K562 (cell line): ENCODE measurements around the gene BCL2L15. TPM values are rescaled to one million over a fixed set of nuclear protein-coding genes. Genes with fewer than 3 reads are reported as not detected.

Source experiments
- ARID1B ChIP-seq: fragments of 450-650 bp; IDR thresholded peaks from 2 replicates; pipeline ENCODE4 v1.6.1; 2016; ENCODE audit warnings: antibody characterized with exemption, mild to moderate bottlenecking, inconsistent platforms
- CBFA2T2 ChIP-seq: fragments of 450-650 bp; conservative IDR thresholded peaks from 2 replicates; pipeline ENCODE4 v1.6.1; 2017; ENCODE audit warnings: mild to moderate bottlenecking
- CBFA2T3 ChIP-seq: fragments of 450-650 bp; IDR thresholded peaks from 2 replicates; pipeline ENCODE4 v1.6.1; 2017
- EHMT2 ChIP-seq: fragments of 450-650 bp; IDR thresholded peaks from 2 replicates; pipeline ENCODE4 v1.6.1; 2018; ENCODE audit warnings: antibody characterized with exemption
- FOSL1 ChIP-seq: fragments of 200-800 bp; sonication (Bioruptor generic); conservative IDR thresholded peaks from 2 replicates; pipeline ENCODE4 v1.6.1; 2016; ENCODE audit warnings: missing genetic modification characterization, missing compliant biosample characterization
- FOXK2 ChIP-seq, 2 experiments: fragments of 450-650 bp; IDR thresholded peaks in 1 of 2; conservative IDR thresholded peaks in 1 of 2; 2 replicates each; pipeline ENCODE4 v1.6.1; 2016; ENCODE audit warnings: low read depth in 2 of 2, mild to moderate bottlenecking in 1 of 2
- HDAC1 ChIP-seq, 2 experiments: fragments of 450-650 bp; IDR thresholded peaks; 2 replicates each; pipeline ENCODE4 v1.6.1; 2016 to 2017; ENCODE audit warnings: inconsistent platforms in 1 of 2, mild to moderate bottlenecking in 1 of 2, moderate library complexity in 1 of 2
- HNRNPLL ChIP-seq: fragments of 200-400 bp; formaldehyde crosslinking; IDR thresholded peaks from 2 replicates; pipeline ENCODE4 v1.6.1; 2017; ENCODE audit warnings: low read length, low read depth, mild to moderate bottlenecking; ENCODE audit not compliant: poor library complexity, severe bottlenecking
- JUND ChIP-seq, 2 experiments: IDR thresholded peaks; 2 replicates in 1 of 2; 3 replicates in 1 of 2; pipeline ENCODE4 v1.6.1; 2011; ENCODE audit warnings: borderline replicate concordance in 2 of 2, low read depth in 2 of 2, low read length in 2 of 2, improper control_type of control experiment in 1 of 2, missing biosample characterization in 1 of 2, missing genetic modification characterization in 1 of 2, missing genetic modification reagents in 1 of 2
- KDM1A ChIP-seq, 2 experiments: fragments of 450-650 bp; IDR thresholded peaks; 2 replicates each; pipeline ENCODE4 v1.6.1; 2016; ENCODE audit warnings: mild to moderate bottlenecking in 2 of 2
- MEIS2 ChIP-seq: fragments of 450-650 bp; IDR thresholded peaks from 2 replicates; pipeline ENCODE4 v1.6.1; 2014; ENCODE audit warnings: mild to moderate bottlenecking; ENCODE audit not compliant: partially characterized antibody
- NBN ChIP-seq: fragments of 450-650 bp; IDR thresholded peaks from 2 replicates; pipeline ENCODE4 v1.6.1; 2016; ENCODE audit warnings: low read depth, mild to moderate bottlenecking
- NR2C1 ChIP-seq, 2 experiments: fragments of 450-650 bp; IDR thresholded peaks; 2 replicates each; pipeline ENCODE4 v1.6.1; 2017; ENCODE audit warnings: mild to moderate bottlenecking in 2 of 2, antibody characterized with exemption in 1 of 2, inconsistent platforms in 1 of 2, missing compliant biosample characterization in 1 of 2, missing genetic modification characterization in 1 of 2
- NR3C1 ChIP-seq: sonication (generic); formaldehyde crosslinking; IDR thresholded peaks from 2 replicates; pipeline ENCODE4 v1.8.1; 2022; ENCODE audit warnings: missing genetic modification reagents
- PHB2 ChIP-seq: fragments of 450-650 bp; IDR thresholded peaks from 2 replicates; pipeline ENCODE4 v1.6.1; 2017; ENCODE audit warnings: low read depth
- SMARCA4 ChIP-seq: fragments of 450-650 bp; IDR thresholded peaks from 2 replicates; pipeline ENCODE4 v1.6.1; 2016
- SMARCE1 ChIP-seq: fragments of 450-650 bp; IDR thresholded peaks from 2 replicates; pipeline ENCODE4 v1.7.1; 2016; ENCODE audit warnings: mild to moderate bottlenecking
- TAL1 ChIP-seq: fragments of 450-650 bp; IDR thresholded peaks from 2 replicates; pipeline ENCODE4 v1.6.1; 2016; ENCODE audit warnings: mild to moderate bottlenecking
- TCF3 ChIP-seq: sonication (generic); formaldehyde crosslinking; IDR thresholded peaks from 2 replicates; pipeline ENCODE4 v1.4.0; 2020; ENCODE audit warnings: mild to moderate bottlenecking, missing genetic modification reagents
- TCF7 ChIP-seq: sonication (generic); IDR thresholded peaks from 2 replicates; pipeline ENCODE4 v1.6.1; 2016; ENCODE audit warnings: antibody characterized with exemption, borderline replicate concordance
- ZBTB8A ChIP-seq: fragments of 450-650 bp; IDR thresholded peaks from 2 replicates; pipeline ENCODE4 v1.6.1; 2018; ENCODE audit warnings: mild to moderate bottlenecking, moderate library complexity; ENCODE audit not compliant: partially characterized antibody
- ZFP30 ChIP-seq: fragments of 250-450 bp; sonication (Bioruptor Pico); IDR thresholded peaks from 2 replicates; pipeline ENCODE4 v1.8.0; 2022; ENCODE audit warnings: moderate library complexity, mild to moderate bottlenecking, inconsistent platforms, borderline replicate concordance
- ZFP36 ChIP-seq: fragments of 150-350 bp; IDR thresholded peaks from 2 replicates; pipeline ENCODE4 v1.6.1; 2018; ENCODE audit warnings: low read length, low read depth; ENCODE audit not compliant: partially characterized antibody
- ZFPM2 ChIP-seq: fragments of 250-450 bp; sonication (Bioruptor Pico); IDR thresholded peaks from 2 replicates; pipeline ENCODE4 v1.5.1; 2022; ENCODE audit warnings: mild to moderate bottlenecking
- ZNF282 ChIP-seq: sonication (generic); formaldehyde crosslinking; IDR thresholded peaks from 2 replicates; pipeline ENCODE4 v1.8.1; 2023; ENCODE audit warnings: missing genetic modification reagents
- polyA plus RNA-seq, 8 experiments: library from polyadenylated mRNA; depleted of rRNA in 4 of 8; stranded (reverse) in 5 of 8; unstranded in 3 of 8; fragments of >200 nt; fragmentation: Nextera tagmentation in 2 of 8; fragmentation: Illumina TruSeq in 1 of 8; extraction: Ambion mirVana in 2 of 8; extraction: Trizol in 1 of 8; gene quantifications; 2 replicates each; pipeline versions ENCODE4 v1.2.1 to v1.2.3, GENCODE V29; 2011 to 2014; ENCODE audit warnings: inconsistent platforms in 1 of 8, missing spikeins in 1 of 8
- total RNA-seq, 7 experiments: library from RNA; depleted of rRNA in 6 of 7; stranded (reverse); fragments of >200 nt in 6 of 7; fragmentation: Illumina TruSeq in 2 of 7; extraction: Trizol in 2 of 7; gene quantifications; 2 replicates each; pipeline versions ENCODE4 v1.2.1 to v1.2.3, GENCODE V29; 2011 to 2021; ENCODE audit warnings: low replicate concordance in 1 of 7
- TF ChIP-seq, protein P1 (sequence below): fragments of 450-650 bp; IDR thresholded peaks from 2 replicates; pipeline ENCODE4 v1.6.1; 2017; ENCODE audit warnings: antibody characterized with exemption
- TF ChIP-seq, protein P2 (sequence below), 2 experiments: fragments of 450-650 bp in 1 of 2; sonication (generic) in 1 of 2; formaldehyde crosslinking in 1 of 2; IDR thresholded peaks in 1 of 2; conservative IDR thresholded peaks in 1 of 2; 2 replicates each; pipeline versions ENCODE4 v1.6.1 to v1.8.1; 2016 to 2023; ENCODE audit warnings: mild to moderate bottlenecking in 2 of 2, moderate library complexity in 2 of 2, inconsistent platforms in 1 of 2, missing genetic modification reagents in 1 of 2
- TF ChIP-seq, protein P3 (sequence below): fragments of 450-650 bp; IDR thresholded peaks from 2 replicates; pipeline ENCODE4 v1.6.1; 2016

The BCL2L15 gene
- total and polyA plus RNA-seq, 9 of the 15 experiments (the other 6 are each of a cell fraction or from before 2014, with no cell fraction given) = 0.06 to 0.42 (median 0.28) TPM; not detected in 1

DNA sequence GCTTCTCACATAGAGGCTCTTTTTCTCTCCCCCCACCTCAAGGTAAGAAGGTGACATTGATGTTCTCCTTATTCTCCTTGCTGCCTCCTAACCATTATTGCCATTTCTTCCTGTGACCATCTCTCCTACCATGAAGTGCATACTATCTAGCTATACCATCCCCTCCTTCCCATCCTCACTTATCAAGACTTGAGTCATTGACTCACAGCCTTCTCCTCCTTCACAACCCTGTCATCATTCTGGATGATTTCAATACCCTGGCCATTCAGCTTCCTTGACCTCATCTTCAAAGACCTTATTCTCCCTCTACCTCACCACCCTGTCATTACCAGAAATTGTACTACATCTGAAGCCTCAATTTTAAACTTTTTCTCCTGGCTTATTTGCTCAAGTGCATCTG is 30.9 kb upstream of the BCL2L15 start (continued):
- TF ChIP-seq JUND (IDR thresholded peaks at IDR 0.05; ENCODE audit: borderline replicate concordance, low read depth, low read length) (0 out of 2 replicates have a peak, but pooled peaks have one; percentile 32), JUND (tag; IDR thresholded peaks at IDR 0.05; ENCODE audit: borderline replicate concordance, low read depth, low read length) (no peak), SMARCE1 (0 out of 2 replicates have a peak, but pooled peaks have one; percentile 40), TCF7 (no peak), ARID1B (peak; percentile 62), MEIS2 (peak; percentile 18), CBFA2T3 (peak; percentile 59), ZFPM2 (CRISPR knock-in tag) (no peak), PHB2 (no peak), ZFP30 (no peak), ZBTB8A (no peak), ZFP36 (no peak), FOSL1 (peak; percentile 67; the same call in 1 of the 2 replicates), NR2C1 (IDR thresholded peaks at IDR 0.05) (no peak), NR2C1 (tag; IDR thresholded peaks at IDR 0.05) (no peak), CBFA2T2 (0 out of 2 replicates have a peak, but pooled peaks have one; percentile 22), HNRNPLL (no peak), HDAC1 (IDR thresholded peaks at IDR 0.05) (peak in 1 of 2 experiments; percentile 29; a peak in 1 of 4 replicates), EHMT2 (peak; percentile 80), TAL1 (peak; percentile 17; the same call in 1 of the 2 replicates), FOXK2 (conservative IDR thresholded peaks at IDR 0.05 in 1 of 2, IDR thresholded peaks at IDR 0.05 in 1 of 2; ENCODE audit: low read depth in 2 of 2) (no peak), TCF3 (CRISPR knock-in tag) (peak; percentile 43; the same call in 1 of the 2 replicates), KDM1A (IDR thresholded peaks at IDR 0.05) (peak; percentile 24 to 40; a peak in 2 of 4 replicates), NBN (0 out of 2 replicates have a peak, but pooled peaks have one; percentile 33), NR3C1 (CRISPR knock-in tag) (no peak), ZNF282 (CRISPR knock-in tag) (no peak), SMARCA4 (peak; percentile 55)
- TF ChIP-seq, protein P1, sequence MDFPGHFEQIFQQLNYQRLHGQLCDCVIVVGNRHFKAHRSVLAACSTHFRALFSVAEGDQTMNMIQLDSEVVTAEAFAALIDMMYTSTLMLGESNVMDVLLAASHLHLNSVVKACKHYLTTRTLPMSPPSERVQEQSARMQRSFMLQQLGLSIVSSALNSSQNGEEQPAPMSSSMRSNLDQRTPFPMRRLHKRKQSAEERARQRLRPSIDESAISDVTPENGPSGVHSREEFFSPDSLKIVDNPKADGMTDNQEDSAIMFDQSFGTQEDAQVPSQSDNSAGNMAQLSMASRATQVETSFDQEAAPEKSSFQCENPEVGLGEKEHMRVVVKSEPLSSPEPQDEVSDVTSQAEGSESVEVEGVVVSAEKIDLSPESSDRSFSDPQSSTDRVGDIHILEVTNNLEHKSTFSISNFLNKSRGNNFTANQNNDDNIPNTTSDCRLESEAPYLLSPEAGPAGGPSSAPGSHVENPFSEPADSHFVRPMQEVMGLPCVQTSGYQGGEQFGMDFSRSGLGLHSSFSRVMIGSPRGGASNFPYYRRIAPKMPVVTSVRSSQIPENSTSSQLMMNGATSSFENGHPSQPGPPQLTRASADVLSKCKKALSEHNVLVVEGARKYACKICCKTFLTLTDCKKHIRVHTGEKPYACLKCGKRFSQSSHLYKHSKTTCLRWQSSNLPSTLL = no peak
- TF ChIP-seq, protein P2, sequence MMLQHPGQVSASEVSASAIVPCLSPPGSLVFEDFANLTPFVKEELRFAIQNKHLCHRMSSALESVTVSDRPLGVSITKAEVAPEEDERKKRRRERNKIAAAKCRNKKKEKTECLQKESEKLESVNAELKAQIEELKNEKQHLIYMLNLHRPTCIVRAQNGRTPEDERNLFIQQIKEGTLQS (IDR thresholded peaks at IDR 0.05) = peak; percentile 34; the same call in 1 of the 2 replicates
- TF ChIP-seq, protein P2 (CRISPR knock-in tag; conservative IDR thresholded peaks at IDR 0.05) = no peak
- TF ChIP-seq, protein P3, sequence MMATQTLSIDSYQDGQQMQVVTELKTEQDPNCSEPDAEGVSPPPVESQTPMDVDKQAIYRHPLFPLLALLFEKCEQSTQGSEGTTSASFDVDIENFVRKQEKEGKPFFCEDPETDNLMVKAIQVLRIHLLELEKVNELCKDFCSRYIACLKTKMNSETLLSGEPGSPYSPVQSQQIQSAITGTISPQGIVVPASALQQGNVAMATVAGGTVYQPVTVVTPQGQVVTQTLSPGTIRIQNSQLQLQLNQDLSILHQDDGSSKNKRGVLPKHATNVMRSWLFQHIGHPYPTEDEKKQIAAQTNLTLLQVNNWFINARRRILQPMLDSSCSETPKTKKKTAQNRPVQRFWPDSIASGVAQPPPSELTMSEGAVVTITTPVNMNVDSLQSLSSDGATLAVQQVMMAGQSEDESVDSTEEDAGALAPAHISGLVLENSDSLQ = peak; percentile 32
